HG02970 (cell line): ENCODE measurements around the gene RGS6.

Experiments used
- ATAC-seq: cut with Tn5 transposase; IDR thresholded peaks from one replicate; pipeline ENCODE4 v1.9.1; 2021; ENCODE audit warnings: mild to moderate bottlenecking, moderate library complexity, moderate number of reproducible peaks; ENCODE audit not compliant: unreplicated experiment, low FRiP score

RGS6 gene

DNA sequence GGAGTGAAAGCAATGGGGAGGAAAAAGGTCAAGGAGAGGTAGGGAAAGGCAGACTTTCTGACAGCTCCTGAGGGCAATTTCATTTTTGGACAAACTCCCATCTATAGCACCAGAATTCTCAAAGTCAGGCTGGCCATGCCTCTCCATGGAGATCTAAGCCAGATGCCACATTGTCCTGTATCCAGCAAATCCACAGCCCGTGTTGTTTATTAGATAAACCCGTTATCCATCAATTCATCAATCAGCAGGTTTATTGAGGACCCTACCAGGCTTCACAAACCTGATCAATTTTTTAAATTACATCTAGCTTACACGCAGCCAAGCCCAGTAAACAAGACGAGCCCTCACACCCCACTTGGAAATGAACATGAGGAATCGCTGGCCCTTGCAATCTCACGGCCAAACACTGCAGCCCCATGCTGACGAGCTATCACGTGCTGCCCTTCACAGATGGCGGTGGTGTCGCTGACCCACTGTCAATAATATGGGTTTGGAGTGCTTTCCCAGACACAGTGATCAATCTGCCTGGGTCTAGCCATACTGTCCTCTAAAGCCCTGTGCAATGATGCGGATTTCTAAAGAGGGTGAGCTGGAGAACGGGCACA is 628.8 kb downstream of the RGS6 start:
- no peak for ATAC-seq

DNA sequence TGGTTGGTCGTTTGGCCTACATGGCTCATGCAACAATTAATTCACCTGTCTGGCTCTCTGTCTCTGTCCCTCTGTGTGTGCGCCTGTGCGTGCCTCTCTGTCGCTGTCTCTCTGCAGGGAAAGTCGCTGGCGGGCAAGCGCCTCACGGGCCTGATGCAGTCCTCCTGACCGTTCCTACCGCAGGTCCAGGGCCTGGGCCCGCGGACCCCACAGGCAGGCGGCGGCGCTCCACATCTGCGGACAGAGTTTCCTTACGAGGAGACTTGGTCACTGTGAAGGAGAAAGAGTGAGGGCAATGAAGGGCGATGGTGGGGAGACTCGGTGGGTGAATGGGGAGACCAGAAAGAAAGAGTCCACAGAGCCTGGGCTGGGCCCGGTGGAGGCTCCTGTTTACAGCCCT is 630.1 kb downstream of the RGS6 start:
- no peak for ATAC-seq

DNA sequence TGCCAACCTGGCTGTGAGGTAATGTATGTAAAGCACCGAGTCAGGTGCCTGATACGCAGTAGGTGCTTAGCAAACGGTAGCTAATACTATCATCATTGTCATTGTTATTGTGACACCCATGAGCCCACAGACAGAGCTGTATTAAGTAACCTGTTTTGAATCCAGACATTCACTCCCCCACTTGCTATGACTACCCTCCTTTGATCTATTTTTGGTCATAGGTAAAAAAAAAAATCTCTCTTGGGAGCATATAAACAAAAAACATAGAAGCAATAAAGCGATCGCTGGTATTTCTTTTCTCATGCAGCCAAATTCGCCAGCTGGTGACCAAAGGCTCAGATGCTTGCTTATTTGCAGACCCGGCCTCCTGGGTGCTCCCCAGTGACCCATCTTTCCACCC is 631.4 kb downstream of the RGS6 start:
- ATAC-seq, result no peak

DNA sequence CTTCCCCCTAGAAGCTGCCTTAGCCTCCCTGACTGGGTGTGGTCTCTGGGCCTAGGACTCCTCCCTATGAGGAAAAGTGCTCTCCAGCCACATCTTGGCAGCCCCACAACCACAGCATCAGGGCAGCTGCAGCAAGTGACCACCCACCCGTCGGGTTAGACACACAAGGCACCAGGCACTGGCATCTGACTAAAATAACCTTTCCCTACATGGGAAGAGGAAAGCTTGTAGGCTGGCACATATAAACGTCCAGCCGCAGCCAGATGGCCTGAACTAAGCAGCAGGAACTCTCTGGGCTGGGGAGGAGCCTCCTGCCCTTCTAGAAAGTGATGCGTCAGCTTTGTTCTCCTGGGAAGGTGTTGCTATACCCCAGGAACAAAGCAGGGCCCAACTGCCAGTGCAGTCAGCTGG is 632.9 kb downstream of the RGS6 start:
- no peak for ATAC-seq

DNA sequence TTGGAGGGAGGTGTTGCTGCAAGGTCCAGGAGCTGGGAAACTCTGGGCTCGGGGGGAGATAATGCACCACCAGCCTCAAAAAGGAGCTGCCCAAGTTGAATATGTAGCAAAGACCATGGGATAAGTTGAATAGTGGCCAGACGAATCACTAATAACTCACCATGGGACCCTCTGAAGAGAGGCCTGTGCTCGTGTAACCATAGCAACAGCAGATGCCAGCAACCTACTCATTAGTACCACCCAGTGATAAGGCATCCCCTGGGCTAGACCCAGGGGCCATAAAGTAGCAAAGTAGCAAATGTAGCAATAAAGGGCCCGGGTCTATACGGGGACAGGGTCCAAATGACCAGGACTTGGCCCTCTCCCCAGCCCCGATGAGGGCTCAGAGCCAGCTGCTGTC is 633.7 kb downstream of the RGS6 start:
- no peak for ATAC-seq

DNA sequence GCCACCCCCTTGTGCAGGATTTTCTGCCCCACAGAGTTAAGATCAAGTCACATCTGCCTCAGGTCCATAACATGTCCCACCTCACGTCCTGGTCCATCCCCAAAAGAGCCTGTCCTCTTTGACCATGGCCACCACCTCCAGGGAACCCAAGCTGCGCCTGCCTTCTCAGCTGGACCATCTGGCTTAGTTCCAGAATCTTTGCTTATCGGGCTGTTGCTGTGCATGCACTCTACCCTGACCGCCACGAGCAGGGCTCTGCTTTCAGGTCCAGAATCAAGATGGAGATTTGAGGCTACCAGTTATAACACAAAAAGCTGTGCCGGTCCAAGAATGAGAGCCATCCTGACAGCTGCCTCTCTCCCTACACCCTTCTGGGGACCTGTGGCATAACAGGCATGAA is 635.0 kb downstream of the RGS6 start:
- ATAC-seq, result no peak

DNA sequence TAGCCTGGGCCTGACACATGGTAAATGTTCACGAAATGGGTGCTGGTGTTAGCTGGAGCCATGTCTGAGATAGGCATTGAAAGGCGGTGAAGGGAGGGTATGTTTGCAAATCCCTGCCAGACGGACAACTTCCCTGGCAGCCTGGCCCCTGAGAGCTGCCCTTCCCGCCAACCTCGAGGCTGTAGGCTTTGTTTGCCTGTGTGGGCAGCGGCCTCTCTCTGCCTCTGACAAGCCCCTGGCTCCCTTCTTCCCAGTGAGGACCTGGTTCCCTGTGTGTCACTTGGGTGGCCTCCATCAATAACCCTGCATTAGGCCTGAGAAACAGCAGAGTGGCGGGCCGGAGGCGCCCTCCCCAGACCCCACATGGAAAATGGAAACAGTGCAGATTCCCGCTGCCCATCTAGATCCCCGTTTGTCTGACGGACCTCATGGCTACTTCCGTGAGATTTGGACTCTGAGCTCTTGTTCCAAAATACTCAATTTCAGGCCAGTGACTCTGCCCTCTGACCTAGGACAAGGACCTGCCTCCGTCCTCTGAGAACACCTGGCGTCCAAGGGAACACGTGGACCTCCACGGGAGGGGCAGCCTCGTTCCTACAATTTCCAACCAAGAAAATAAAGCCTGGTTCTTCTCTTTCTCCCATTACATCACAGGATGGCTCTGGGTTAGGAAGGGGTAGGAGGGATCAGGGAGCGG is 636.2 kb downstream of the RGS6 start:
- ATAC-seq, result no peak

DNA sequence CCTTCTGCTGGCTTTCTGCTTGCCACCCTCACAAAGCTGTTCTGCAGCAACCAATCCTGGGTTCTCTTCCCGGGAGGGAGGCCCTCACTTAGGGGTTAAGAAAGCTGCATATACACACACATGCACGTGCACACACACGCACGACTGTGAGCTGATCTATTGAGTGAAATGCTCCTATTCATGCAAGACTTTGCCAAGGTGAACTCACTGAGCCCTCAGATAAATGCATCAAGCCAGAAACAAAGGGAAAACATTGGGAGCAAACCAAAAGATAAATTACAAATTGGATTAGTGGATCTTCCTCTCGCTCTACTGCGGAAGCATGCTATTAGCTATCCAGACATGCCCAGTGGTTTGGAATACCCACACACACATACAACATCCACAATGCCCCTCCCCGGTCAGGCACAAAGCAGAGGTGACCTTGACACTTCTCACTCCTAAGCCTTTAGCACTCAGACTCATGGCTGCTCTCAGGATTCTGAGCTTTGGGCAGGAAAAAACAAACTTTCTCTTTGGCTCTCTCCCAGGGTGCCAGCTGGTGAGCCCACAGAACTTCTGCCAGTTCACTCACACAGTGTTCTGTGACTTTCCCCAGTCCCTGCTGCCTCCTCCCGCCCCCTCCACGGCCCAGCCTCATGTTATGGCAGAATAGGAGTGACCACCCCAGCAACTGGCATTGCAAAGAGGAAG is 641.6 kb downstream of the RGS6 start:
- ATAC-seq, result no peak

DNA sequence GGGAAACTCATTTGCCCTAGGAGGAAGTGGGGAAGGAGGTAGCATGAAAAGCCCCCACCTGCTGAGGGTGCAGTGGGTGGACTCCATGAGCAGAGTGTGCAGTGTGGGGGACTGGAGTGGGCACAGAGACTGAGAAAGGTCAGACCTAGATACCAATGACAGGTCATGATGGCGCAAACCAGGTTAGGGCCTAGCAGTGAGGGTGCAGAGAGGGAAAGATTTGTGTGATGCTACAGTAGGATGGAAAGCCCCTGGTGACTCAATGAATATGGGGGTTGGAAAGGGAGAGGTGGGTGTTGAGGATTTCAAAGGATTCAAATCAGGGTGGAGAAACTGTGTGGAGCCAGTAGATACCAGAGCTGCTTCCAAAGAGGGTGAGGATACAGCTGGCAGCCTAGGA is 642.5 kb downstream of the RGS6 start:
- no peak for ATAC-seq

DNA sequence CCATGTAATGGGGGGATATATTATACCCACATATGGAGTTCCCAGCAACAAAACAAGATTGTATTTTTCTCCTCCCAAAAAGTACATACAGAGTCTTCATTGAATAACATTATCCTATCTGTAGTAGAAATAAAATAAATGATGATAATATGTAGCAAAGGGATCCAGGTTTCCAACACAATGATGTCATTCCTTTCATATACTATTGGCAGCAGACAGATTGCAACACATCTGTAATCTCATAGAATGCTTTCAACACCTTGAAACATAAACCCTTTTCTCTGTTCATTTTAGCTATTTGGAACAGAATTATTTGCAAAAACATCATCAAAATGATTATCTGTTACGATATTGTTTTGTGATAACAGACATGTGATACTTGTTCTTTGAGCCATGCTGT is 644.0 kb downstream of the RGS6 start:
- ATAC-seq, result no peak

DNA sequence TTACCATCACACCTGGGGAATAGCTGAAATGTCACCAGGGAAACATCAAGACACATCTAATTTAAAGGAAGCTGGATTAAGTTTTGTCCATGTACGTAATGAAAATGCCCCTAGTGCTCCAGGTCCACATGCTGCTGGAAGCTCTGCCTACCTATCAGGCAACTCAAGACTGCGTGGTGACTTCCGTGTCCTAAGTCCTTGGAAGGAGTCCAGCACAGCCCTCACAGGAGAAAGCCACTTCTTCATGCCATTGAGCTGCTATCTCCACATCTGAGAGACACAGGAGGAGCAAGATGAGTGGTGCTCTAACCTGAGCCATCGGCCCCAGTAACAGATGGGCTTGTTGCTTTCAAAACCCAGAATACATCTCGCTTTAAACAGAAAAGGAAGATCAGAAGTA is 645.3 kb downstream of the RGS6 start:
- no peak for ATAC-seq

DNA sequence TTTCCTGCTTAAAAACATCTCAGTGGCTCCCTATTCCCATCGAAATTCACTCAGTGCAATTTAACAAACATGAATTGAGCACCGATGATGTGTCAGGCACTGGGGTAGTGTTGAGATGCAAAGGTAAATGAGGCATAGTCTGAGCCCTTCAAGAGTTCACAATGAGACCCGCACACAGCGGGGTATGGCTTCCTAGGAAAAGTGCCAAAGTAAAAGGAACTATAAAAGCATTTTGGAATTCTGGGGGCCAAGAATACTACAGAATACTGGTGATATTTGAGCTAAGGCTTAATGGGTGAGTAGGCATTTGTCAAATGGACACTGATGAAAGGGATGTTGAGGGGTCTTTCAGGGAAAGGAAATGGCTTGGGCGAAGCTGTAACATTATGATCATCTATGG is 646.3 kb downstream of the RGS6 start:
- ATAC-seq, result no peak

DNA sequence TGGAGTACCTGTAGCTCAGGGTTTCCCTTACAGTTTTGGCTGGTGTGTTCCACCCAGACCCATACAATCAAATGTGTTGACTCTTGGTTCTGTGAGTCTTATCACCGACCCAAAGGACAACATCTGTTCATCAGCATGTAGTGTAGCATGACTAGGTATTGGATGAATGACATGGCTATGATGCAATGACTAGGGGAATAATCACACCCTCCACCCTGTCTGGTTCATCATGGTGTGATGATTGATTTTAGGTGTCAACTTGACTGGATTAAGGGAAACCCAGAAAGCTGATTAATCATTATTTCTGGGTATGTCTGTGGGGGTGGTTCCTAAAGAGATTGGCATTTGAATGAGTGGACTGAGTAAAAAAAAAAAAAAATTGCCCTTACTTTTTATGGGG is 650.4 kb downstream of the RGS6 start:
- ATAC-seq, result no peak

DNA sequence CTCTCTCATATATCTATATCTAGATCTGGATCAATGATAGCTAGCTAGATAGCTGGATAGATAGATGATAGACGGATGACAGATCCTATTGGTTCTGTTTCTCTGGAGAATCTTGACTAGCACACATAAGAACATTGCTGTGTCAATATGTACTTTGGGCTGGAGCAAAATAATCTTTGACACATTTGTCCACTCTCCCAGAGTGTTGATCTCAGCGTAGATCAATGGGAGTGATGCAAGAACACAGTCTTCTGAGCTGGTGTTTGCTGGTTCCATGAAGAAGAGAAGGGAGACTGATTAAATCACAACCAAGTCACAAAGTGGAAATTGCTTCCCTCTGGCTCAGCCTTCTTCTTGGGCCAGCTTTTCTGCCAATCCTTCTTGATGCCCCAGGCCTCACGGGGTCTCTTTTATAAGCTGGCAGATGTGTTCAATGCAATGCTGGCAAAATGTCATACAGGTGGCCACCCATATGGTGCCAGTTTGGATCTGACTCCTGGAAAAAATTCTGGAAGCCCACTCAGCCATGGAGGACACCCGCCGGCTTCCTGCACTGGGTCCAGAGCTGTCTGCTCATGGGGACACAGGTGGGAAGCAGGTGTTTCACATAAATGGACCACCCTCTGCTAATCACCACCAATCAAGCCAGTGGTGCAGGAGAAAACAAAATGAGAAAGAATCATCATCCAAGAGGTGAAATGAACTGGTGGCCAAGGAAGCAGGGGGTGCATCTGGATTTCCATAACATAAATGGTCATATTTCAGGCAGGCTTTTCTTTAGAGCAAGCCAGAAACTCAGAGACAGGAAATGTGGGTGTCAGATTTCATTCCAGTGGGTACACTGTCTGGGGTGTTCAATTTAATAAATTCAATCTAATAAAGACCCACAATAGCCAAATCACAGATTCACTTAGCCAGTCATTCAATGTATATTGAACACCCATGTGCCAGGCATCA is 651.4 kb downstream of the RGS6 start:
- no peak for ATAC-seq

DNA sequence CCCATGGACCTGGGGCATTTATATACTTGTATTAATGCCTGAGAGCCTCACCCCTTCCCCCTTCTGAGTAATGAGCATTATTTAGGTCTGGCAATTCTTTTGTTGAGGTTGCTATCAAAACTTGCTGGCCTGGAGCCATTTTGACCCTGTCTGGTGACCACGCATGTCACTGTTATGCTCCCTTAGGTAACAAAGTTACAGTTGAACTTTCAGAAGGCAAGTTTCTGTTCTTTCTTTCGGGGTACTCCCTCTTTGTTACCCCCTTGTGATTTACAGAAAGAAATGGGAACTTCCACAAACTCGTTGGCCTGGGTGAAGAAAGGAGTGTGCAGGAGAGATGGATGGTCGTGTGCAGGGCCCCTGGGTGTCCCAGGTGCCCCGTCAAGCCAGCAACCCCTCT is 656.3 kb downstream of the RGS6 start:
- no peak for ATAC-seq

DNA sequence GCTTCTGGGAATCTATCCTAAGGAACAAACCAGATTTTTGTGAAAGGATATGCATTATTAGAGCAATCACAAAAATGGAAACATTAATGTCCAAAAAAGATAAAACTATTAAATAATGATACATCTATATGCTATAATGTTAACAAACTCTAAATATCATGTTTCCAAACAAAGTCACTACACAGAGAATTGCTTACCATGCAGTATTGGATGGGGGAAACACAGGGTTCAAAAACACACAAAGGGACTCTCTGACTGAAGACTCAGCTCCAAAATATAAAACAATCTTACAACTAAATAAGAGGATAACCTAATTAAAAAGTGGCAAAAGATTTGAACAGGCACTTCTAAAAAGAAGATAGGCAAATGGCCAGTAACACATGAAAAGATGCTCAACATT is 657.4 kb downstream of the RGS6 start:
- no peak for ATAC-seq

DNA sequence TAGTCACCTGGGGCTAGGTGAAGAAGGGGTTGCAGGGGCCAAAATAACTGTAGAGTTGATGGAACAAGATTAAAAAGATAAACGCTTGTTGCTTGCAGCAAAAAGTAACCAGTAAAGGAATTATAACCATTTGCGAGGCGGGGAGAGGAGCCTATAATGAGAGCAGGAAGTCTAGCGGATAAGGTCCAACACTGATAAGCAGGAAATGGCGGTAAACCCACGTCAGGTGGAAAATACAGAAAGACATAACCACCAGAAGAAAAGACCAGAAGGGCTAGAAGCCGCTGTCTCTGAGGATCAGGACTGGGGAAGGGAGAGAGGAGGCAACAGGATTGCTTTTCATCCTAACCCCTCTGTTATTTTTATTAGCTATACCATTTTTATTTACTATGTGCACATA is 658.3 kb downstream of the RGS6 start:
- ATAC-seq, result no peak

DNA sequence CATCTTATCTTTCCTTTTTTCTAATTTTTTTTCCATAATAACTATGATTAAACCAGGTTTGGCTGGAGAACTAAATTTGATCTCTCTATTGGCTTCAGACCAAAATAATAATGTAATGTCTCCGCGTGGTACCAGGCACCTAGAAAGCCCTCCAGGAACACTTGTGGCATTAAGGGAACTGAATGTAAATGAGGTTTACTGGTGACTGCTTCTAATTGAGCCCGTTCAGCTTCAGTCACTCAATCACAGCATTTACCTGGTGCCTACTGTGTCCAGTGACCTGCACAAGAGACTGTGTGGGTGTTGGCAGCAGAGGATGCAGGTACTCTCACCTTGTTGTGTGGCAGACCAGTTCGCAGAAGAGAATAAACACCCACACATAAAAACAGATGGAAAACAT is 659.2 kb downstream of the RGS6 start:
- ATAC-seq, result no peak

DNA sequence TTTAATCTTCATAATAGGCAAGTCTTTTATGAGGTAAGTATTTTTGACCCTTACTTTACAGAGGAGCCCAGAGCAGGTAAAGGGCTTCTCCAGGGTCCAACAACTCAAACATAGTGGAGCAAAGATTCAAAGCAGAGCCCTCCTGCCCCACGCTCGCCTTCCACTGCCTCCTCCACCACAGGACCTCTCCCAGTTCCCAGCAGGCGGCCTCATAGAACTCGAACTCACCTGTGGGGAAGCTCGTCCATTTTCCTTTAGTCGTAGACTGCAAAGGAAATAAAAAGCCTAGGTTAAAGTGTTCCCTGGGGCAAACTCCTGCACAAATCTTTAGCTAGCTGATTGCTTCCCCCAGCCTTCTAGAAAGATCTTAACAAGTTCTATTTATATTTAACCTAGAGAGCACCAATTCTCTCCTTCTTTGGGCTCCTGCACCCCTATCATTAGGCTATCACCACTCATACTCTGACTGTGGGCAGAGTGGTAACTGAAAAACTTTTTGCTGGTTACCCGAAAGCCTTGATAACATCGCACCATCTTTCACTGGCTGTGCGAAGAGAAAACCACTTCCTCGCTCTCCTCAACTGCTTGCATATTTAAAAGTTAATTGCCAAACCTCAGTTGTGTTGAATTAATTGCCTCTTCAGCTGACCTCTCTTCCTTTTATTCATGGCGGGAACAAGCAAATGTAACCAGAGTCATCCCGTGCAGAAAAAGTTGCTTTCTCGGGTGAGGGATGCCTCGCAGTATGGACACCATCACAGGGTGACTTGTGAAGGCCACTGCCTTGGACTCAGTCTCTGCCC is 662.1 kb downstream of the RGS6 start:
- ATAC-seq, result no peak
